Retina (tissue), 1 donor: ENCODE data around the gene CRABP1.
"Not testable (repeated sequence)": the region's sequence is repeated elsewhere in the genome, so short reads cannot be mapped to it uniquely, and the experiment has no call there.

ENCODE experiments used
- DNase-seq: peaks from one replicate; pipeline ENCODE4 v3.0.0-alpha.2; 2016

Gene CRABP1

GRCh38 chr15:78380143-78380542 lies 40.0 kb downstream of the CRABP1 start:
- DNase-seq = not testable (repeated sequence)

DNA sequence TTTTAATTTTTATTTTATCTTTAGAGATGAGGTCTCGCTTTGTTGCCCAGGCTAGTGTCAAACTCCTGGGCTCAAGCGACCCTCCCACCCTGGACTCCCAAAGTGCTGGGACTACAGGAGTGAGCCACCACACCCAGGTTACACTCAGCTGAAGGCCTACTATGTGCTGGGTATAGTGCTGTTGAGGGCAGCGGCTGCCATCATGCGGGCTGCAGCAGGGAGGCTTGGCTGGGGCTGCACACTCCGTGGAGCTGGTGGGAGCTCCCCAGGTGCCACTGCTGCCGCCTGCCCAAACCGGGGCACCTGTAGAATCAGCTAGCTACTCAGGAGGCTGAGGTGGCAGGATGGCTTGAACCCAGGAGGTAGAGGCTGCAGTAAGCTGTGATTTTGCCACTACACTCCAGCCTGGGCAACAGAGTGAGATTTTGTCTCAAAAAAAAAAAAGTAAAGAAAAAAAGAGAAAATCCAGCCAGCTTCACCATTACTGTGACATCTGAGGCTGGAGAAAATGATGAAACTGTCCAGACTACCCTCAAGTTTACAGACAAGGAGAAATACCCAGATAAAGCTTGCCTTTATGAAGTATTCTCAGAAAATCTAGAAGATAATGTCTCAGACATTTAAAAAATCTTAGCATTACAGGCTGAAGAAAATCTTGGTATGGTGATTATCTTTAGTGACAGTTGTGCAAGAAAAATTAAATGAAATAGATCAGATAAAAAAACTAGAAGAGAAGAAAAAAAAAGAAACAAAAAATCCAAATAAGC lies 42.1 kb downstream of the CRABP1 start:
- no peak for DNase-seq

DNA sequence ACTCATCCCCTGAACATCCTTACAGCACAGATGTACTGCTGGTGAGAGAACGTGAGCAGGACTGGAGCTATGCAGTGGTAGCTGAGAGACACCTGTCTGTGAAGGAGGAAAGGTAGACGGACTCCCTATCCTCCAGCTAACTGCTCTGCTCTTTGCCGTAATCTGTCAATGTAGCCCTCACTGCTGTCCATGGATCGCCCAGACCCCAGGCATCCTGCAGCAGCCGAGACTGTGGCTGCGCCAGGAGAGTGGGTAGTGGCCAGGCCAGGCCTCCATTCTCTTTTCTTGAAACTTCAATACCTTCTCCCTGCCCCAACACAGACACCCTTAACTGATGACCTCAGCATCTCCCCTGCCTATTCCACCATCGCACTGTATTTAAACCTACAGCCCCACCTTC lies 44.5 kb downstream of the CRABP1 start:
- no peak for DNase-seq

DNA sequence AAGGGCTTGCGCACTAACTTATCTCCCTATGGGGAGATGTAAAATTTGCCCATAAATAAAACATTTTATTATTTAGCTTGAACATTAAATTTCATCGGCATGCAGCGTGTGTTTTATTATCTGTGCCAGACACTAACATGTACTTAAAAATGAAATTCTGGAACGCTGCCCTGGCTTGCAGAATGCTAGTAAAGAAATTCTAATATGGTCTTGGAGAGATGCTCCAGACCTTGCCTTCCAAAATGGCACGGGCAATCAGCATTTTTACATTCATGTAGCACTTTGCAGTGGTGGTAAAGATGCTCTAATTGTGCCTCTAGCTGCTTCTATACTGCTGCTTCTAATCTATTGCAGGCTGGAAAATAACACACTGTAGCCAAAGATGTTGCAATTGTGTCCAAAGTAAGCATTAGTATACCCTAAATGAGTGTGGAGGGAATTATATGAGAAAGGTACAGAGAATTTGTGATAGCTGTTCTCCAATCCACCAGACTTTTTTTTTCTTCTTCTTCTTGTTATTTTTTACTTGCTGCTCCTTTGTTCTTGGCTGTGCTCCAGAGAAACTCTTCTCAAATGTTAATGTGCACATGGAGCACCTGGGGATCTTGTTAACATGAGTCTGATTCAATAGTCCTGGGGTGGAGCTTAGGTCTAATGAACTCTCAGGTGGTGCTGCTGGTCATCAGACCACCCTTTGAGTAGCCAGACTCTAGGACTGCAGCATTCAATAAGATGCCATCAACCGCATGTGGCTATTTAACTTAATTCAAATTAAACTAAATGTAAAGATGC lies 47.3 kb downstream of the CRABP1 start:
- DNase-seq = no peak

DNA sequence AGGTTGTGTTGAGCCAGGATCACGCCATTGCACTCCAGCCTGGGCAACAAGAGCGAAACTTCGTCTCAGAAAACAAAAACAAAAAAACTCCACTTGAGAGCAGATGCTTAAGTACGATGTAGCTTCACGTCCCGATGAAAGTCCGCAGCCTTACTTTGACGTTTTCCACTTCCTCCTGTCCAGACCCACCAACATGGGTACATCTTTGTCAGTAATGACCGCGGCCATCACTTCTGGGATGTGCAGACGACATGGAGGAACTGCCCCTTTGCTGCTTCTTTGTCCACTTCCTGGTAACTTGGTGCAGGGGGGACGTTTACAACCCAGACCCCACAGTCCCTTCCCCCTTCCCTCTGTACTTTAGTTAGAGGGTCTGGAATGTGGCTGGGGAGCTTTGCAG lies 48.7 kb downstream of the CRABP1 start:
- DNase-seq = no peak

DNA sequence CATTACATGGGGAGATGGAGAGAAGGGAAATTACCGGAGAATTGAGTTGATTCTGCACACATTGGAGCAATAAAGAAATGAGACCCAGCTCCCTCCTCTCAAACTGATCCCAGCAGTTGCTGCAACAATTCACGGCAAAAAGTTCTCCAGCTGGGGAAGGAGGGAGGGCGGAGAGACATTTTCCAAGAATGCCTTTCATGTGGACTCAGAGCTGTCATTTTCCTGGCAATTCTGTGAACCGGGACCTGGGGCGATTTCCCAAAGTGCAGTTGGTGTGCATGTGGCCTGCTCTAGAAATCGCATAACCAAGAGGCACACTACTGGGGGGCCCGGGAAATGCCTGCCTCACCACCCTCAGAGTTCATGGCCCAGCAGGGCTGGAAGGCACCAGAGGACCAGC lies 49.2 kb downstream of the CRABP1 start:
- DNase-seq = no peak

- DNase-seq = no peak
These were observed 49.6 kb downstream of the CRABP1 start for GRCh38 chr15:78389738-78390137.

DNA sequence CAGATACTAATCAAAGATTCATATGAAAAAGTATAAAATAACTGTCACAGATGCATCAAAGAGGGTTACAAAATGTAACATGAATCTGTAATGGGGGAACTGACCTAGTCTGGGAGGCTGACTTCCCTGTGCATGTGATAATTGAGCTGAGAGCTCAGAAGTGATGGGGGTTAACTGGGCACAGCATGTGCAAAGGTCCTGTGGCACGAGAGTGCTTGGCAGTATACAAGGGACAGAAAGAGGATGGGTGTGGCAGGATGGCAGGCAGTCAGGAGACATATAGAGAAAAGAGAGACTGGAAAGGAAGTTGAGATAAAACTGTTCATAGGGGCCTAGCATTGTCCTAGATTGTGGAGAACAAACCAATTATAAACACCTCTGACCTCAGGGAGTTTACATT lies 50.1 kb downstream of the CRABP1 start:
- DNase-seq = no peak

GRCh38 chr15:78390826-78391225 lies 50.7 kb downstream of the CRABP1 start:
- no peak for DNase-seq

- DNase-seq = no peak
These were observed 51.6 kb downstream of the CRABP1 start for GRCh38 chr15:78391781-78392180.

- no peak for DNase-seq
These were observed 52.3 kb downstream of the CRABP1 start for GRCh38 chr15:78392430-78392829.

DNA sequence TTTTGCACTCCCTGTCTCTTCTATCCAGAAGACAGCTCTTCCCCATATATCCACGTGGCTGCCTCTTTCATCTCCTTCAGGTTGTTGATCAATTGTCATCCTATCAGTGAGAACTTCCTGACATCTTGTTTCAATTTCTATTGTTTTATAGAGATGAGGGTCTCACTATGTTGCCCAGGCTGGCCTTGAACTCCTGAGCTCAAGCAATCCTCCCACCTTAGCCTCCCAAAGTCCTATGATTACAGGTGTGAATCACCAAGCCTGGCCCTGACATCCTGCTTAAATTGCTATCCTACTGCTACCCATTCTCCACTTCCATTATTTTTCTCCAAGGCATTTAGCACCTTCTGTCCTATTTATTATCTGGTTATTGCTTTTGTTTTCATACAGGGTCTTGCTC lies 53.0 kb downstream of the CRABP1 start:
- no peak for DNase-seq

- DNase-seq = no peak
These were observed 53.9 kb downstream of the CRABP1 start for GRCh38 chr15:78394026-78394425.

- no peak for DNase-seq
These were observed 54.9 kb downstream of the CRABP1 start for GRCh38 chr15:78394981-78395616.

DNA sequence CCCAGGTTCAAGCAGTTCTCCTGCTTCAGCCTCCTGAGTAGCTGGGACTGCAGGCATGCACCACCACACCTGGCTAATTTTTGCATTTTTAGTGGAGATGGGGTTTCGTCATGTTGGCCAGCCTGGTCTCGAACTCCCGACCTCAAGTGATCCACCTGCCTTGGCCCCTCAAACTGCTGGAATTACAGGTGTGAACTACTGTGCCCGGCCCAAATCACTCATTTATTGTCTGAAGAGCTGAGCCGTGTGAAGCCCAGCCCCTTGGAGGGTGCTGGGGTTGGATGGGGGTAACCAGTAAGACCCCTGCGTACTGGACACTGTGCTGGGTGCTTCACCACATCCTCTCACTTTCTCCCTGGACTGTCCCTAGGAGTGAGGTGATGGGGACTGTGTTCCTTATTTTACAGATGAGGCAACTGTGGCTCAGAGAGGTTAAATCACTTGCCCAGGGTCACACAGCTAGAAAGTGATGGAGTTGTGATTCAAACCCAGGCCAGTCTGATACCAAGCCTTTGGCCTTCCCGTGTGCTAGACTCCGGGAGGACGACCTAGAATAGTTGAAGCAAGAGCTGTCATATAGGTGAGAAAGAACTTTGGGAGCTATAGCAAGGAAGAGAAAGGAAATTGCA lies 56.1 kb downstream of the CRABP1 start:
- no peak for DNase-seq

DNA sequence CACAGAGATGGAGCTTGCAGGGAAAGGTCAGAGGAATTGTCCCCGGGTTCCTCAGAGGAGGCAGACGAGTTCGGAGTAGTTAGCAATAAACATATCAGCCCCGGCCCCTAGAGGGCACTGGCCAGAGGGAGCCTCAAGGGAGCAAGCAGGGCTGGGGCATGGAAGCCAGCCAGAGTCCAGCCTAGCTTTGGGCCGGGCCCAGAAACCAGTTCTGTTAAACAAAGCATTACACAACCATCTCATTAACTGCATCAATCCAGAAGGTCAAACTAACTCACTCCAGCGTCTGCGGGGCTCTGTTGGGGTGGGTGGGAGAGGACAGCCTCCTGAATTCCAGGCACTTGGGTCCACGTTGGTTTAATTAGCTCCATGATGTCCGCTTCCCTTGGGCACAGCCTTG lies 56.8 kb downstream of the CRABP1 start:
- DNase-seq = no peak

- DNase-seq = no peak
These were observed 57.2 kb downstream of the CRABP1 start for GRCh38 chr15:78397382-78397781.
